ENCODE results near the gene CDS1.
"Not testable (repeated sequence)": the region's sequence is repeated elsewhere in the genome, so short reads cannot be mapped to it uniquely, and the experiment has no call there.

The CDS1 gene

DNA sequence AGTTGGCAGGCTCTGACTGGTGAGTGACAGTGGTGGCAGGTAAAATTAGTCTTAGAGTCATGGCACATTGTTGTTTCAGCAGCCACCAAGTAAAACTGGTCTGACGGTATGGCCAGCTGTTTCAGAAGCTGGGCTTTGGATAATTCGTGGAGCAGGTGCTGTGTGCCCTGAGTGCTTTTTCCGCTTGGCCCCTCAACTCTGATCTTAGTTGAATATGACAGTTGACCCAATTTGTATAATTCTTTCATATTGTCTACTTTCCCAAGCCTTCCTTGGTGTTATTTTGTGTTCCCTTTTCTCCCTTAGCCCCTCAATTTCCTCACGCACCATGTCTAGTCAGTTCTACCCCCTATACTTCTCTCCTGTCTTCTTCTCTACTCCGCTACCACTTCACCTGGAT, 32.0 kb downstream of the CDS1 start:
- DNase-seq, result no peak

DNA sequence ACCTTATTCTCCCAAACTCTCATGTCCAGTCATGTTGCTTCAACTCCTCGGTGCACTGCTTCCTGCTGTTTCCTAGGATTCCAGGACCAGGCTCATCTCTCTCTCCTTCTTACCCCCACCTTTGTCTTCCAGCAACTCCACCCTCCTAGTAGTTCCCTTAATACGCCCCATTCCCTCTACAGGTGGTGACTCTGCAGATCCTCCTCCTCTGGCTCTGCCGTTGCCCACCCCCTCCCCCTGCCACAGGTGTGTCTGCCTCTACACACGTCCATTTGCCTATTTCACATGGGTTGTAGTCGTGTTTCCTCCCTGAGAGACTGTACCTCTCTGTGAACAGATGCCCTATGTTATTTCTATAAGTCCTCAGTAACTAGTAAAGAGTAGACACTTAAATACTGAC, 32.4 kb downstream of the CDS1 start:
- DNase-seq, result no peak

DNA sequence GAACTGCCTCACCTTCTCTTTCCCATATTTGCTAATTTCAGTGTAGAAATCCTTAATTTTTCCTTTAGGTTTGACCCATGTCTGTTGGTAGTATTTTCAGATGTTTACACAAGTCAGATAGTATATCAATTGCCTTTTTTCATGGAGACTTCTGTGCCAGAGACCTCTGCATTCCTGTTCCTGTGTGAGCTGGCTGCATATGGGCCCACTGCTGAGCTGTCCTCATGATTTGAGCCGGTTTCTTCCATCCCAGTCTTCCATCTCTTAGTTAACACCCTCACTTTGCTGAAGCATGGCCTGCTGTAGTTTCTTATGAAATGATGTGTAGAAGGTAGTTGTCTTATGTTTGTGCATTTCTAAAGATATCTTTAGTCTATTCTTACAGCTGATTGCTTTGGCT, 40.0 kb downstream of the CDS1 start:
- no peak for DNase-seq

DNA sequence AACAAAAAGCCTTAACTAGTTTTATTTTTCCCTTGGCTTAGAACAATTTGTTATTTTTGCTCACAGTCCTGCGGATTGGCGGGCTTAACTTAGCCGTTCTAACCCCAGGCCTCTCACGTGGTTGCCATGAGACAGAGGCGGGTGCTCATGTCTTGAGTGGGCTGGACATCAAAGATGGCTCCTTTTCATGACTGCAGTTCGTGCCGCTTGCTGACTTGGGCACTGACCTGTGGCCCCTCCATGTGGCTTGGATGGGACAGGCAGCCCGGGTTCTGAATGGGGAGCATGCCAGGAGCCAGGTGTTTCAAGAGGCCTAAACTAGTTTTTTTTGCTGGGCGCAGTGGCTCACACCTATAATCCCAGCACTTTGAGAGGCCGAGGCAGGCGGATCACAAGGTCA, 40.7 kb downstream of the CDS1 start:
- DNase-seq, result no peak

DNA sequence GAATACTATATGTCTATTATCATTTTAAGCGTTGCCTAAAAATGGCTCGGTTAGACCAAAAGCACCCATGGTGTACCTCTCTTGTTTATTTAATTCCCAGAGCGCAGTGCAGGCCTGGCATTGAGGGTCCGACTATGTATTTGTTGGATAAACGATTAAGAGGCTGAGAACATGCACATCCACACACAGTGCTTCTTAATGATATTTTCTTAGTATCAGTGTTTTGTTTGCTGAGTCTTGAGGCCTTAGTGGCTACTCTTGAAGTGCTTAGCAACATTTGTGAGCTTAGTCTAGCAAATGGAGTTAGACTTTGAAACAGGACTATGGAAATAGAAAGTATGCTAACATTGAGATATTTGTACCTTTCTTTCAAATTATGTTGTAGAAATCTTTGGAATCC, 43.7 kb downstream of the CDS1 start:
- no peak for DNase-seq

DNA sequence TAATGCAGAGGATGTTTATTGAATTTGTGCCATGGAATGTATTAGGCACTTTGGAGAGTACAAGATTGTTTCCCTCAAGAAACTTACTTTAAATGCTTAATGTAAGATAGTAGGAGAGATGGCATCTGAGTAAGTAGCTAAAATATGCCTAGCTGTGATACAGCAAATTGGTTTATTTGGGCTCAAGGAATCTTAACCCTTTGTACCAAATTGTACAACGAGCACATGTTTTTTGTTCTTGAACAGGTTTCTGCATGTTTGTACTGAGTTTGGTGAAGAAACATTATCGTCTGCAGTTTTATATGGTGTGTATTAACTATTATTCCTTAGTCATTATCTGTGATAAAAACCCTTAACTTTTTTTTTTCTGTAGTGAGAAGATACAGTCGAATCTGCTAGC, 48.6 kb downstream of the CDS1 start:
- no peak for DNase-seq

DNA sequence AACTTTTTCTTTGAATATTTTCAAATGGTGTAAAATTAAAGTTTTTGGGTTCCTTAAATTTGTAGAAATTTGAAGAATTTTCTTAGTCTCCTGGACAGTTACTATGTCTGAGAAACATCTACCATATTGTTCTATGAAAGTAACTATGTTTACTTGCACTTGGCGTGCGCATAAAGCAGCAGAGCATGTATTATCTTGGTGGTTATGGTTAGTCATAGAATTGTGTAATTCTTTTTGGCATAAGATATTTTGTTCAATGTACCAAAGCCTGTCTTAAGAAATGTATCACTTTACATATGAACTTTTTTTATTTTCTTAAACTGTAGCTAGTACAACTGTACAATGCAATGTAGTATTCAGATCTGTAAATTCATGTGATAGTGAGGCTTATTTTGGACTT, 49.2 kb downstream of the CDS1 start:
- DNase-seq, result no peak

DNA sequence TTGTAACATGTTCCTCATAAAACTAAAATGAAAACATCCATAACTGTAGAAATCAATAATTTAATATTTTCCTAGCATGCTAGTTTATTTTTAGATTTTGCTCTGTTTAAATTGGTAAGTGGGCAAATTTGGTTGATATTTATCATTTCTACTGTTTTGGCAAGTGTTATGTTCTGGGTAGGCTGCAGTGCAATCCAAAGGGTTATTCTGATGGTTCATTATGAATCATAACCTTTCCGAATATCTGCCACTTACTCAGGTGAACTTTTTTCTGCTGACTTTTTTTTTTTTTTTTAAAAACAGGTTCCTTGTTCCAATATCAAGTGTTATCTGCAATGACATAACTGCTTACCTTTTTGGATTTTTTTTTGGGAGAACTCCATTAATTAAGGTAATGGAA, 52.0 kb downstream of the CDS1 start:
- DNase-seq, result no peak

DNA sequence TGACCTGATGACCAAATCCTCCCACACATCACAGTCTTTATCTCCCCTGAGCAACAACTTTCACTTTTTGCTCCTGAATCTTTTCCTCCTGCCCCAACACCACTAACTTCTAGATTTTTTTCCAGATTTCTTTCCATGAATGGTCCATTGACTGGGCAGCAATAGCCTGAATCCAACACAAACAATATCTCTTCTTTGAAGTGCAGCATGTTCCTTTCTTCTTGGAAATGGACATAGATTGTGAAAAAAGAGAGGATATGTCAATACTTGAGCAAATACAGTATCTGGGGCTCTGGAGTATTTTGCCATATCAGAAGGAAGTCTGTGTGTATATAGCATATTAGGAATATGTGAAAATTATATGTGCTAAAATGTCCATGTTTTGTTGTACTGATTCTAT, 55.2 kb downstream of the CDS1 start:
- no peak for DNase-seq

DNA sequence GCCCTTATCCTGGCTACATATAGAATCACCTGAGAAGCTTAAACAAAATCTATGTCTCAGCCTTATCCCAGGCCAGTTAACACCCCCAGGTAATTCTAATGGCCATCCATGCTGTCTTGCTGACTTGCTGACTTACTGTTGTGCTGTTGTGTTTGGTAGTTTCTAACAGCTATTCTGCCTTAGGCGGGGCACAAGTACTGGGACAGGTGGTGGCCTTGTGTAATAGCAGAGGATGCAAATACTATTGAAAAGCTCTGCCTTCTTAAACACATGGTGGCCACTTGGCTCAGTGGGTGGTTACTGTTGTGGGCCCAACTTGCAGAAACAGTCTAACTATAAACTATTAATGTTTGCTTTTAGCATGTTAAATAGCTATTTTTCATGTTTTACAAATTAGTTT, 56.2 kb downstream of the CDS1 start:
- no peak for DNase-seq

DNA sequence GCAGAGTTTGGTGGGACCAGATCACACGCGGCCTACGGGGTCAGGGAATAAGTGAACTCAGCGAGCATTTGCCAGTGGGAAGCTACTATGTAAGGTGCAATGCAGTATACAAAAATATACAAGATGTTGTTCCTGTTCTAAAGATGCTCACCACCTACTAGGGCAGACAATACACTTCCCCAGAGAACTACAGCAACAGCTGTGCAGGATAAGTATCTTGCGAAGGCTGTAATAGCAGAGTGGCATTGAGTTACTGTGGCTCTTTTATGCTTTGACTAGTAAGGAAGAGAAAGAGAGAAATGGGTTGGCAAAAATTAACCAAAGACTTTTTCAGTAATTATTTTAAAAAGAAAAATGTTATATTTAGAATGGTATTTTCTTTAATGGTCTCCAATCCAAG, 61.2 kb downstream of the CDS1 start:
- no peak for DNase-seq

DNA sequence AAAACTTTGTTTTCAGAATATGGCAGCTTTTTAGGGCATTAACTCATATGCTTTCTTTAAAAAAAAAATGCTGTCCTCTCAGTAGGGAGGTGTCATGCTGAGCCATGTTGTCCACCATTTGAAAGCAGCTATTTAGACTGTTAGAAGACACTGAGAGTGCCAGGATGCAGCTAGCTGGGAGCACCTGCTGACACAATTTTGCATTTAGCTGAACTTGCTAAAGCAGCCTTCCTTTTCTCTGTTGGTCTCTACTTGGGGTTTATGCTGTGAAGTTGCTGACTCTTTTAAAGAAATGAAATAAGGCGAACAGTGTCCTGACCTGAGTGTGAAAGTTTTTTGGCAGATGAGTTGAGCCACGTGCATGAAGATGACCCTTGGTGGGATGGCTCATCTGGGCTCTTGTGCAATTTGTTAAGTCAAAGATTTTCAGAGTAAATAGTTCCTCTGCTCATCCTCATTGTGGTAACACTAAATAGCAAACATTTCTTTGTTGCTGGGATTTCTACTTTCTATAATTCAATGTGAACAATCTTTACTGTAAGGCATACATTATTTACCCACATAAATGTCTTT, 64.5 kb downstream of the CDS1 start:
- DNase-seq, result no peak

DNA sequence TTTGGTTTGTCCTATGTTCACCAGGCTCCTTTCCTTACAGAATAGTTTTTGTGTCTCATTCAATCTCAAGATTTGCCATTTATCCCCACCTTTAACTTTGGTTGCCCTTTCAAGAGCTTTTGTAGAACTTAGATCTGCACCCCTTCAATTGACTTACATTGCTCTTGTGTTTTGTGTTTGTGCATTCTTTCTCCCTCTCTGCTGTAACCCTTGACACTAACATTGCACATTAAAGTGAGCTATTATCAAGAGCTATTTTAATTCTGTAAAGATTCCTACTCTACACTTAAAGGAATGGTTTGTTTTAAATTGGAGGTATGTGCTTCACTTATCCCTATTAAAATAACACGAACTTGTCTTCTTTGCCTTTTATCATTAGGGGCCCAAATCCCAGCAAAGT, 65.3 kb downstream of the CDS1 start:
- DNase-seq, result no peak

DNA sequence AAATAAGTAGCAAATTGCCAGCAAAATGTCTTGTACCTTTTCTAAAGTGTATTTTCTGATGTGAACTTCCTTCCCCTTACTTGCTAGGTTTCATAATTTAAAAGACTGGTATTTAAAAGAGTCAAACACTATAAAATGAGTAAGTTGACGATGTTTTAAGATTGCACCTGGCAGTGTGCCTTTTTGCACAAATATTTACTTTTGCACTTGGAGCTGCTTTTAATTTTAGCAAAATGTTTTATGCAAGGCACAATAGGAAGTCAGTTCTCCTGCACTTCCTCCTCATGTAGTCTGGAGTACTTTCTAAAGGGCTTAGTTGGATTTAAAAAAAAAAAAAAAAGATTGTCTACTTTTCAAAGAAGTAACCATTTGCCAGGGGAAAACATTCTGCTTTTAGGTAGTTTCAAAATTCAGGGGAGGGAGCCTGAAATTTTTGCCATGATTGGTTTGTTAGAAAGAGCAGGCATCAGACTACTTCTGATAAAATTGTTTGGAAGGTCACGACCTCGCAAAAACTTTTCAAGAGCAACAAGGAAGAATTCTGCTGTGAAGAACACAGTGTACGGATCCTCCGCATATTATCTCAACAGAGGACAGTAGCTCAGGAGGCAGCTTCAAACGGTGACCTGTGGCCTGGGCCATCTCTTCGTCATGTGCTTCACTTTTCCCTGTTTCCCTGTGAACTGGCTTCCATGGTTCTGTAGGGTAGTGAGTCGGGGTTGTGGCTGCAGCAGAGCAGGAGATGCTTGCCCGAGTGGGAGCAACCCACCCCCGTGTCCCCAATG, 66.1 kb downstream of the CDS1 start:
- DNase-seq, result no peak

DNA sequence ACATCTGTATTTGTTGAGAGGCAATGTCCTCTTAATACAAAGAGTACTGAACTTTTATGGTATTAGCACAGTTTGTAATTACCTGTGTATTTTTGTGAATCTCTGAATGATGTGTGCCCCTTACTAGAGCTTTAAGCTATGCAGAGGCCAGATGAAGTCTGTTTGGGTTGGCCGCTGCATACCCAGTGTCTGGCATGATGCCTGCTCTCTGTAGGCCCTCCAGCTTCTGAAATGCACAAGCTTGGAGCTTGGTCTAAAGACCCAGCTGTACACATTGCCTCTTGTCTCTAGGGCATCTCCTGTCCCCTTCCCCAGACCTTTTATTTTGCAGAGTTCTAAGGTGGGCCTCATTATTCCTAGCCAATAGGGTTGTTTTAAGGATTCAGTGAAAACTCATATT, 68.6 kb downstream of the CDS1 start:
- no peak for DNase-seq

DNA sequence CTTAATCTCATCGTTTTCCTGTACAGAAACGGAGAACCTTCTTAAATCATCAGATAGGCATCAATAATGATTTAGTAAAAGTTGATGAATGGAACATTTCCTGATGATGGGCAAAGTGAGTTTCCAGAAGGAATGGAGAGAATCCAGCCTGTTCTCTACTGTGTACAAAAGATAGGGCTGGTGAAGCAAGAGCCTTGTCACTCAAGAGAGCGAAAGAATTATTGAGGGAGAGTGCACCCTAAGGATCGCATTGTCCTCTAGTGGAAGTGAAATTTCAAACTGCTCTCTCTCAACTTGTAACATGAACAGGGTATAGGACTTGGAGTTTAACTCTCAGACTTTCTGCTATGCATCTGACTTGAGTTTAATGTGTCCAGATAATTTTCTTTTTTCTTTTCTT, 69.6 kb downstream of the CDS1 start:
- DNase-seq, result no peak

DNA sequence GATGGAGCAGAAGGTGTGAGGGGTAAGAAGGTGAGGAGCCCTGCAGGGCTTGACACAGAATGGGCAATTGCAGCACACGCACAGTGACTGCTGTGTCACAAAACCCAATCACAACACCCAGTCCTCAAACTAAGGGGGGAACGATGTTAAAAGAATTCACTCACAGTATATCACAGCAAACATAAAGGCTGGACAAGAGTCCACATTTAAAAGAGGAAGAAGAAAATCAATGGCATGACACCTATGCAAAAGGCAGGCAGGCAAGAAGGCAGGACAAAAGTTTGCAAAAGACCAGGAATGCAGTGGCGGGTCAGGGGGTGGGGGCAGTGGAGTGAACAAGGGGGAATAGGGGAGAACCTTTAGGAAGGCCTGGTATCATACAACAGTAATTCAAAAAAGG, 77.7 kb downstream of the CDS1 start:
- DNase-seq, result no peak

DNA sequence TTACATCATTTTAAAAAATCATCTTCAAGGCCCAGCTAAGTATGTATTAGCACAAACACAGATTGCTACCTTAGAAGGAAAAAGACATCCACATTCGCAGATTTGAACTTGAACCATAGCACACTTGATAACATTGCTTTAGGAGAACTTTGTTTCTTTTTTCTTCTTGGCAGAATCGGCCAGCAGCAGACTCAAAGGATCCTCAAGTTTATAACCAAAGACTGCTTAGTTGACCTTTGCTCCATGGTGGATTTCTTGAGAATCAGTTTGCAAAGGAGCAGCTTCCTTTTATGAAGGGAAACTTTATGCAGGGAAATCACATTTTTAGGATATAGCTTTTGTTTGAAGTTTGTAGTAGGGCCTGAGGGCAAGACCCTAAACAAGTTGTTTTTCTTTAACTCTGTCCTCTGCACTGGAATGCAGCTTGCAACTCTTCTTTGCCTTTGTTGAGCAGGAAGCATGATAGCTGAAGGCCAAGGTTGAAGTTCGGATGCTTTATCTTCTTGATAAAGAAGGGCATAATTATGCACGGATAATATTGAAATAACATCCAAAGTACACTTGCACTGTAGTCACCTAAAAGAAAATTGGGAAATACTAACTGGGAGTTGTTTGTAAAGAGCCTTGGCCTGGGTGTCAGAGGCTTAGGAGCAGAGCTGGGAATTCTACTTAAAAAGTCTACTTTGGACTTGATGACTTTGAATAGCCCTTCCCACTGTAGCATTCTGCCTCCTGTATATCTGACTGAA, 78.4 kb downstream of the CDS1 start:
- DNase-seq, result no peak

DNA sequence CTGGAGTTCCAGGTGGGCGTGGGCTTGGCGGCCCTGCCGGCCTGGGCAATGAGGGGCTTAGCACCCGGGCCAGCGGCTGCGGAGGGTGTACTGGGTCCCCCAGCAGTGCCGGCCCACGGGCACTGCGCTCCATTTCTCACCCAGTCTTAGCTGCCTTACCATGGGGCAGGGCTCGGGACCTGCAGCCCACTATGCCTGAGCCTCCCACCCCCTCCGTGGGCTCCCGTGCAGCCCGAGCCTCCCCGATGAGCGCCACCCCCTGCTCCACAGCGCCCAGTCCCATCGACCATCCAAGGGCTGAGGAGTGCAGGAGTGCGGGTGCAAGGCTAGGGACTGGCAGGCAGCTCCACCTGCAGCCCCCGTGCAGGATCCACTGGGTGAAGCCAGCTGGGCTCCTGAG, 81.8 kb downstream of the CDS1 start:
- not testable (repeated sequence) for DNase-seq

DNA sequence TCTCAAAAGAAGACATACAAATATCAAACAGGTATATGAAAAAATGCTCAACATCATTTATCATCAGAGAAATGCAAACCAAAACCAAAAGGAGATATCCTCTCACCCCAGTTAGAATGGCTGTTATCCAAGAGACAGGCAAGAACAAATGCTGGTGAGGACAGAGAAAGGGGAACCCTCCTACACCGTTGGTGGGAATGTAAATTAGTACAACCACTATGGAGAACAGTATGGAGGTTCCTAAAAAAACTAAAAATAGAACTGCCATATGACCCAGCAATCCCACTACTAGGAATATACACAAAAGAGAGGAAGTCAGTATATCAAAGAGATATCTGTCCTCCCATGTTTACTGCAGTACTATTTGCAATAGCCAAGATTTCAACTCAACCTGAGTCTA, 83.5 kb downstream of the CDS1 start:
- no peak for DNase-seq

DNA sequence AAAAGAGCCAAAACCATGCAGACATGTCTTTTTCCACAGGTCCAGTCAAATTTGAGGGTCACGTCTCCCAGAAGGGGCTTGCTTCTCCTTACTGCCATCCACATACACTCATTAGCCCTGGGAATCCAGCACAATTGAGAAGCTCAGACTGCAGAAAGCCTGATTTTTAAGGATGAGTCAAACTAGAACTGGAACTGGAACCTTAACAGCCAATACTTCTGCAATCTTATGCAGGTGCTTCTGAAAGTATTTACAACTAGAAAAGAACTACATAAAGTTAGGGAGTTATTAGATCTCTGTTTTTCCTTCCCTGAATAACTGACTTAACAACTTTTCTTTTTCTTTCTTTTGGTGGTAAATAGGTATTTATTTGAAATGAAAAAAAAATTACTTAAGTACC, 86.3 kb downstream of the CDS1 start:
- no peak for DNase-seq

DNA sequence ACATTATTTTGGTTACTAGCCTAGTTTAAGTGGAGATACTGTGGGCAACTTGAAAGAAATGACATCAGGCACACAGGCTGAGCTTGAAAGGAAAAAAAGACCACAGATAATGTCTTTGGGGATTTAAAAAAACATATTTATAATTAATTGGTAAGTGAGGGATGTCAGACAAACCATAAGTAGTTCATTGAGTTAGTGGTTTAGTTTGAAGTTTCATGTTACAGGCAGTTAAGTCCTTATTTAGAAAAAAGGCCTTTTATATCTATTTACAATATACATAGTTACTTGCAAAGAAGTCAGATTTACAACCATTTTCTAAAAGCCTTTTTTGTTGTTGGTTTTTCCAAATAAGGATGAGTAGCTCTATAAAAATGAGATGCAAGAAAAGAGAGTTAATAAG, 89.2 kb downstream of the CDS1 start:
- DNase-seq, result no peak

DNA sequence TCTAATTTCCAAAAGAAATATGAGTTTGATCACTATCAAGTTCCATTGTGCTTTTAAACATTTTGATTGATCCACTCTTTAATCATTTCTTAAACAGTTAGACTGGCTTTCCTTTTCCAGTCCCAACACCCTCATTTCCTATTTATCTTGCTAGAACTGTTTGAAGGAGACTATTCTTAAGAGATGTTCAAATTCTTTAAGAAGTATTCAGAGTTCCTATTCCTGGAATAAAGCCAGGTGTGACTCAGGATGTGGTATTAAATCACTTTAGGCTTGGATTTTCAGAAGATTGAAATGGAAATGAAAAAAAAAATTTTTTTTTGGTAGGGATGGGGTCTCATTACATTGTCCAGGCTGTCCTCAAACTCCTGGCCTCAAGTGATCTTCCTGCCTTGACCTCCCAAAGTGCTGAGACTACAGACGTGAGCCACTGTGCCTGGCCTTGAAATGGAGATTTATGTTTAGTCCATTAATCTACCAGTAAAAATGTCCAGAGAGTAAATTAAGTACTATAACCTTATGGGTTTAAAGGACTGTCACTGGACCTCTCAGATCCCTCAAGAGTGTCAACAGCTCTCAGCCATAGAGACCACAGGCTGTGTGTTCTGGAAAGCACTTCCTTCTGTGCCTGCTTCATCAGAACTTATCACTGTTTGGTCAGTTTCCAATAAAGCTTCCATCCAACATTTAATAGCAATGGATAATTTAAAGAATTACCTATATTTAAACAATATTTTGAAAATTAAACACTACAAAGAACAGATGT, 90.7 kb downstream of the CDS1 start:
- DNase-seq, result no peak

DNA sequence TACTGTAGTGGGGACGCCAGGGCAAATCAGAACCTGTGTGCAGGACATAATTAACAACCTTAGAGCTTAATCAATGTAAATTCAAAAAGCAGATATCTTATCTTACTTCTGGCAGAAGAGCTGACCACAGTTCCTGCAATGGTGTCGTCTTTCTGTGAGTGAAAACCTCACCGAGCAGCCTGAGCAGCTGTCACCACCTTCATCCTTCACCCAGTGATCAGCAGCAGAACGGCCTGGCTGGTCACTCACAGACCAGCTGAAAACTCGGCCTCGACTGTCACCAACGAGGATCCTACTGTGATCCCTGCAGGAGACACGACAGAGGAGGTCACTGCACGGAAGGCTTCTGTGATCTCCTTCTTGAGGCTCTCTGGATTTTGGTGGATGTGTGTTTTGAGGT, 94.2 kb downstream of the CDS1 start:
- no peak for DNase-seq

Measured in activated CD4-positive, alpha-beta T cell treated with anti-CD3 and anti-CD28 coated beads, Interleukin-2, amount 50 U/mL, for 16 hours (primary cell).